DMS 273 treated with DMSO at 0.1 percent for 48 hours (cell line): ENCODE data around the gene CLRN1.
"Not testable (repeated sequence)": the region's sequence is repeated elsewhere in the genome, so short reads cannot be mapped to it uniquely, and the experiment has no call there.

Experiments used
- DNase-seq: peaks from one replicate; lab custom pipeline; 2025; lab: John Stamatoyannopoulos, UW

Gene CLRN1, protein sequence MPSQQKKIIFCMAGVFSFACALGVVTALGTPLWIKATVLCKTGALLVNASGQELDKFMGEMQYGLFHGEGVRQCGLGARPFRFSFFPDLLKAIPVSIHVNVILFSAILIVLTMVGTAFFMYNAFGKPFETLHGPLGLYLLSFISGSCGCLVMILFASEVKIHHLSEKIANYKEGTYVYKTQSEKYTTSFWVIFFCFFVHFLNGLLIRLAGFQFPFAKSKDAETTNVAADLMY

DNA sequence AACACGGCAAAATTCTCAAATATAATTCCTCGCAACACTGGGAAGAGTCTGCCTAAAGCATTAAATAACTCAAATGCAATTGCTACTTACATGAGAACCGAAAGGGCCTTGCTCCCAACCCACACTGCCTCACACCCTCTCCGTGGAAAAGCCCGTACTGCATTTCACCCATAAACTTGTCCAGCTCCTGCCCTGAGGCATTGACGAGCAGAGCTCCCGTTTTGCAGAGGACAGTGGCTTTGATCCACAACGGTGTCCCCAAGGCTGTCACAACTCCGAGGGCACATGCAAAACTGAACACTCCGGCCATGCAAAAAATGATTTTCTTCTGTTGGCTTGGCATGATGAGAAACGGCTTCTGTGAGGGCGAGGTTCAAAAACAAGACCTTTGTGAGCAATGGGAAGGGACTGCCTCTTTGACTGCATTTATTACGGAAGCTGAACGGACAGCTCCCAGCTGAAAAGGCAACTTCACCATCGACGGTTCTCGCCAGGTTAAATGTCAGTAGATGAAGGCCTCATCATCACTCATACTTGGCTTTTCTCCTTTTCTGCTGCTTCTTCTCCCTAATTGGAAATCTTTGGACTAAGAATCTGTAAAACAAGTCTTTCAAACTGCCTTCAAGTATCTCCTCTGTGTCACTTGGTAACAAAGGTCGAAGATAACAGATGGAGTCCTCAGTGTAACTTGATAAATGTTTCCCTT is at the start of gene CLRN1:
CLRN1 (minus strand) TSS at position 362 of the 706 bp plus-strand sequence; CDS start at position 343, 19 bp downstream.
- DNase-seq, result no peak

DNA sequence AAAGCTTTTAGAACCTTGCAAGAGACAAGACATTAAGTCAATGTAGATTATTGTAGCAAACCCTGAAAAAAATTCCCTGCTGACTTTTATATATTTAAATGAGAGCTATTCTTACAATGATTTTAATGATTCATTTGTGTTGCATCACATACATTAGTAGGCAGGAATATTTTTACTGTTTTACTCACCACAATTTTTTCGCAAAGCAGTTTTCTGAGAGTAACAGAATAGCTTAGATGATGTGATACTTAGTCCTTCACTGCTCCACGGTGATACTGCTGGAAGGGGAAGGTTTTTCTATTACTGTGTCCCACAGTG is 43.9 kb upstream of the CLRN1 start:
- DNase-seq, result no peak

DNA sequence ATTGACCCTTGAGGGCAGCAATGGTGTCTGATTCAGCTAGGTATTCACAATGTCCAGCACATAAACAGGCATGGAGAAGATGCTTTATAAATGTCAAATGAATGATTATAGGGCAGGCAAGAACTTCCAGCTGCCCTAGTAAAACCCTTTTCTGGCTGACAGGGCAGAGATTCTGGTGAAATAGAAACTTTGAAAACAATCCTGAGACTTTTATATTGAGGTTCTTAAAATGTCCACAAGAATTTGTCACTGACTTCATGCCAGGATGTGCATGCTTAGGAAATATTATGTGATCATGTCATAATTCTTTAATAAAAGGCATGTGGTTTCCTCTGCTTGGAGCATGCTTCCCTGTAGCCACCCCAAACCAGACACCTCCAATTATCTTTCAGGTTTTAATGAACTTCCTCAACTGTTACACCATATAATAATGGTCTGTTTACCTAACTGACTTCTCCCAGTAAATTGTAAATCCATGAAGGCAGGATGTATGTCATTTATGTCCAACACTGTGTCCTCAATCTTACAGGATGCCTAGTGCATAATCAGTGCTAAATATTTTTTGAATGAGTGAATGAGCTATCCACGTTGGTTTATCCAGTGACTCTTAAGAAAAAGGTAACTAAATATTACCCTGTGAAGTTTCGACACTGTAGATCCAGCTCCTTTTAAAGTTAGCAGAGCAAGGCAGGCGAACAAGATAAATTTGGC is 43.4 kb upstream of the CLRN1 start:
- DNase-seq, result no peak

DNA sequence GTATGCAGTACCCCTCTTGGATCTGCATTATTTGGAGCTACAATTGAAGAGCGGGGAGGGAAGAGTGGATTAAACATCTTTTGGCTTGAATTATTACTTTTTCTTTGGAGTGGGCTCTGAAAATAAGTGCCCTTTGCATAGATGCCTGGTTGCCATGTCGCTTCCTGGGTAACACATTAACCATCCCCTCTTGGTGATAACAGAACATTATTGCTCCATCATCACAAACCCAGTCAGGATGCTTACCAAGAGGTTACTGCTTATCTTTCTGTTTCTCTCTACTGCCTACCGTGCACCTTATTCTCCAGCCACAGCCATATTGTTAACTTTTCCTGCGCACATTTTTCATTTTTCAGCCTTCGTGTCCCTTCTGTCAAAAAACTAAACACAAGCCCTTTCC is 42.7 kb upstream of the CLRN1 start:
- no peak for DNase-seq

DNA sequence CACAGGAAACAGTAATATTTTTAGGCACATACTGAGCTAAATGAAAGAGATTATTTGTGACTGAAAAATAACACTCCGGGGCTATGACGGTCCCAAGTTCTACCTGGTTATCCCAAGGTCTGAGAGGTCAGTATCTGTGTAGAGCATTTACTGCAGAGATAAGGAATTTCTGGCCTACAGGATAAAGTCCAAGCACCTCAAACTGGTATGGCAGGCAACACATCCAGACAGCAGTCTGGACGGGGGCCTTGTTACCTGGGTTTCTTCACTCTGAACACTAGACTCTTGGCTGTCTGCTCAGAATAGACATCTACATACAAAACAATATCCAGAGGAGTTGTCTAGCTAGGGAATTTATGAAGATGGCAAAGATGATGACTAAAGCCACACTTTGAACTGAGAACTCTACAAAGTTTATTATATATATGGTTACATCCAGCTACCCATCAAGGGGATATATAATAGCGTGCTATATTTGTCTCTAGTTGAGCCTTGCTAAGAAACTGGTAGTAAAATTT is 42.0 kb upstream of the CLRN1 start:
- no peak for DNase-seq

DNA sequence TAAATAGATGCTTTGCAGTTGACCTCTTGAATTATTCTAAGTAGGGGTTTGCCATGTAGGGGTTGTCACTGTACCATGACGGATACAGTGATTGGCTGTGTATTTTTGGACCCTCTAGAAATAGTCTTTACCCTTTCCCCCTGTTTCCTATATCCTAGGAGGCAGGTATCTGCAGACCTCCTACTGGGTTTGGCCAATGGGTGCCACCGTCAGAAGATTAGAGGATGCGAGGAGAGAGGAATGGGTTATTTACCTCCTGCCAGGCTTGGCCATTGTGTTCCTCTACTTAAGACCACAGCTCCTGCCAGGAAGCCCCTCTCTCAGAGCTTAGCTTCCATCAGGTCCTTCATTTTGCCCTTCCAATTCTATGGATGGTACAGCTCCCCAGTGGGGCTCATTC is 40.2 kb upstream of the CLRN1 start:
- DNase-seq, result no peak

DNA sequence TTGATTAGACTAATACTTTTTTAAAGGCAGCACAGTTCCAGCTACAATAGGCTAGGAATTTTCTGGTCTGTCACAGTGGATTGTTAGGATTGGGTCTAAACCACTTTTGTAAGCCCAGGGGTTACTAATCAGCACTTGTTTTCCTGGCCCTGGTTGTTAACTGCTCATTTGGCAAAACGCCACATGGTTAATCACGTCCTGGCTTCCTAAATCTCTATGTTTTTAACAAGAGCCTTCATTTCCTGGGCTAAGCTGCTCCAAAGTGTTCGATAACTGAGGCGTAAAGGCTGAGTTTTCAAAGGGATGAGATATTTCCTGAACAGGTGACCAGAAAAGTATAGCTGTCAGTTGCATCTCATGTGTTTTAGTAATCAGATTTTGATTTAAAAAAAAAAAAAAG is 38.9 kb upstream of the CLRN1 start:
- no peak for DNase-seq

DNA sequence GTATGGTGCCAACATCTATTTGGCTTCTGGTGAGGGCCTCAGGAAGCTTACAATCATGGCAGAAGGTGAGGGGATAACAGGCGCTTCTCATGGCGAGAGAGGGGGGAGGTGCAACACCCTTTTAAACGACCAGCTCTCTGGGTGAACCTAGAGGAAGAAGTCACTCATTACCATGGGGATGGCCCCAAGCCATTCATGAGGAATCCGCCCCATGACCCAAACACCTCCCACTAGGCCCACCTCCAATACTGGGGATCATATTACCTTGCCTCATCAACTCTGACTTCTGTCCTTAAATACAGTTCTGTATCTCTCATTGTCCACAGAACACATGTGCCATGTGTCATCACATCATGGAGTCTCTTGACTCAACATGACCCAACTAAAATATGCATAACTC is 37.5 kb upstream of the CLRN1 start:
- no peak for DNase-seq

DNA sequence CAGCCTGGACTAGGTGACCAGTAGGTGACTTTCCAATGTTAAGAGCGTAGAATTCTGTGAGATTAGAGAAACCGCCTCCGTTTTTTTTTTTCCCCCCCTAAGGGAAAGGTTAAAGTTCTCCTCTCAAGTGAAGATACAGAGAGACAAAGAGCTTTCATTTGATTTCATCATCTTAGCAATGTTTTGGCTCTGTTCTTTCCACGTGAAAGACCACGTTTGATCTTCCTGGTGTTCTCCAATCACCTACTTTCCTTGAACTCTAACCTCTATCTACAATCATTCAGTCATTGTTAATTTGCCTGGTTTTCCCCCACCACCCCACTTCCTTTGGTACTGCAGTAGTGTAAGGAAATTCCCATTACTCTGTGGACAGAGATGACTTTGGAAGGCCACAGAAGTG is 36.9 kb upstream of the CLRN1 start:
- no peak for DNase-seq

DNA sequence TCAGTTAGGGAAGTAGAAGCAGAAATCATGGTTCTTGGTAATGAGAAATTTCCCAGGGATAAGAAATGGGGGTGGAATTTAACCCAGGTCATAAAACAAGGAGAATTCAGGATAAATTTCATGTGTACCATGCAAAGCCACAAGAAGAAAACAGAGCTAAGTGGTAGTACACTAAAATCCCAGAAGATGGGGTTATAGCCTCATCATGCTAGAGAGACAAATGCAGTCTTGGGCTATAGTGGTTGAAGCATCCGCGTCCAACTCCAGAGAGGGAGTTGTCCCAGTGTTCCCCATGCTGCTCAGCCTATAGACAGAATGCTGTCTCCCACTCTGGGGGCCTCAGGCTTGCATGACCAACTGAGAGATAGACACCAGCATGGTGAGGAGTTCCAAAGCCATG is 36.2 kb upstream of the CLRN1 start:
- no peak for DNase-seq

DNA sequence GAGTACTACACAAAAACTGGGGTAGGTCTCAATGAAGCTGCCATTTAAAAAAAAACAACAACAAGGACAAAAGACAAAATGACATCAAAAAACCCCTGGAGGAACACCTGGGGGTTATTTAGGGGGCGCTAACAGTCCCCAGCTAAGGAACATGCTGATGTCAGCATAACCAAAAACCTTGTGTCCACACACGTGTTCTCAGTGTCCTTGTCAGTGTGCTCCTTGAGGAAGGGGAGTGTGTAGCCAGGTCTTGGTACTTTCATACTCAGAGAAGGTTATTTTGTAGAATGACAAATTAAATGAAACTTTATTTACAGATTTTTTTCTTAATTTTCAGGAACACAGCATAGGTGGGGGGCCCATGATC is 31.2 kb upstream of the CLRN1 start:
- no peak for DNase-seq

DNA sequence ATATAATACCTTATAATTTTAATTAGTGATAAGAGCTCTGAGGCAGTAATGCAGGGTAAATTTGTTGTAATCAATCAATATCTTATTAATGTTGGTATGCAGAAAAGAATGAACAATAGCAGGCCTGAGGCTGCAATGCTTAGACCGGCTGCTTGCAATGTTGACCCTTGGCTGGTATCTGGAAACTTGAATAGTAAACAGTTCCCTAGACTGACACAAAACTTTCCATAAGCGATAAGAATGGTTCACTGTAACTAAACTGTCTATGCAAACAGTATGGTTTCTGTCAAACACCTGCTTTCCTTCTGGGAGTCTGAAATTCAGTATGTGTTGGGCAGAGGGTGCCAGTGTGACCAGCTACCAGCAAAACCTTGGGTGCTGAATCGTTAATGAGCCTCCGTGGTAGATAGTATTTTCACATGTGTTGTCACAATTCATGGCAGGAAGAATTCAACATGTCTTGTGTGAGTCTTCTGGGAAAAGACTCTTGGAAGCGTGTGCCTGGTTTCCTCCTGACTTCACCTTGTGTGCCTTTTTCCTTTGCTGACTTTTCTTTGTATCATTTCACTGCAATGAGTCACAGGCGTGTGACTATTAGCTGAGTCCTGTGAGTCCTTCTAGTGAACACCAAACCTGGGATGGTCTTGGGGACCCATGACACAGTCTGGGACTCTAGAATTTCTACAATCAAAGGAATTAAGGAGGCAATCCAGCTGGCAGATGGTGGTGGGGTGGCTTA is 30.7 kb upstream of the CLRN1 start:
- DNase-seq, result no peak

DNA sequence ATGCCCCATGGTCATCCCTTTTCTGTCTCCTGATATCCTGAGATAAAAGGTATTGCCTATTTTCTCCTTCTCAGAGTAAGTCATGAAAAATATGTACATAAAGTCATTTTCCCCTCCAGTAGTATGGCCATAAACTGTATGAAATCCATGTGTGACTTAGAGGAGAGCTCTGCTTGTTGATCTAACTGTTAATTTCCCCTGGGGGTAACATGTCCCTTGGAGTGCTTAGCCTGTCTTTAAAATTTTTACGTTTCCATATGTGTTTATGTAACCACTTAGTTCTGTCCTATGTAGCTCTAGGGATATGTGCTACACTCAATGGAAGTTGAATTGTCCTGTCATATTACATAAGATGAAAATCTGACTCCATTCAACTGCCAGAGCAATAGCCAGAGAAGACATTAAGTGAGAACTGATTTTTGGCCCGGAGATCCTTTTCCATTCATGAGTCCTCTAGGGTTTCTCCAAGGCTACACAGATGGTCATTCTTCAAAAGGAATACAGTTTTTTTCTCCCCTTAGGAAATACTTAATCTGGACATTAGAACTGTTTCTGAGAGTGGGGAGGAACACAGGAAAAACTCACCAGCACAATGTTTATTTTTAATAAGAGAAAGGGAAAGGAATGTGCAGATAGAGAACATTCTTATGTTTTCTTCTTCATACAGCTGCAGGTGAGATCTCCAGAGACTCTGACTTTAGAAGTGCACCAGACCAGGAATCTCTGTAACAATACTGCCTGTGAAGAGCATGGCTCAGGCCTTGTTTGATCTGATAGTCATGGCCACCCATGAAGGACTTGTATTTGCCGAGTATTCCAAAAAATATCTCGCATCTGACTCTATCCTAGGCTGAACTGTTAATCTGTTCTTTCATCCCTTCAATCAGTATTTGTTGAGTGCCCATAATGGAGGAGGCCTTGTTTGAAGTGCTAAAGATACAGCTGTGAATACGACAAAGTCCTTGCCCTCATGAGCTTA is 29.8 kb upstream of the CLRN1 start:
- DNase-seq, result no peak

DNA sequence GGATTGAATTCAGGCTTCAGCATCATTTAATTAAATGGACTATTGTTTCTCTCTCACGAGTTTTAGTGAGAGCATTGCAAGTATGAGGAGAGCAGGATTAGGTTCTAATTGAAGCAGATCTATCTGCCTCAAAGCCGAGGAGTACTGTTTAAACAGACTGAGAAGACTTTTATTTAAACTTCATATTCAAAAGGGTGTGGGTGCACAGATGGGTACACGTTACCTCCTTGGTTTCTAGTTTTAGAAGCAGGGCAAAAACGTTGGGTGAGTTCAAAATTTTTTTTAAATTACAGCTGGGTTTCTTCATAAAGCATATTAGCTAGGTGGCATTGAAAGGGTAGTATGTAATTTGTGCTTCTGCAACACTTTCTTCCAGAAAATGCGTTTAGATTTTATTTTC is 26.5 kb upstream of the CLRN1 start:
- no peak for DNase-seq

DNA sequence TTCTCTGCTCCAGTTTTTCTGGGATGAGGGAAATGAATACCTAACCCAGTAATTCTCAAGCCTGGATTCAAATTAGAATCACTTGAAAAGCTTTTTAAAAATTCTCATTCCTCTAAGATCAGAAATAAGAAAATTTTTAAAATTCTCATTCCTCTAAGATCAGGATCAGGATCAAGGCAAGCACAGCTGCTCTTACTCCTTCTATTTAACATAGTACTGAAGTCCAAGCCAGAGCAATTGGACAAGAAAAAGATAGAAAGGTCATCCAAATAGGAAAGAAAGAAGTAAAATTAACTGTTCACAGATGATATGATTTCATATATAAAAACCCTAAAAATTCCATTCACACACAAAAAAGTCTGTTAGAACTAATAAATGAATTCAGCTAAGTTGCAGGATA is 24.2 kb upstream of the CLRN1 start:
- DNase-seq, result no peak

DNA sequence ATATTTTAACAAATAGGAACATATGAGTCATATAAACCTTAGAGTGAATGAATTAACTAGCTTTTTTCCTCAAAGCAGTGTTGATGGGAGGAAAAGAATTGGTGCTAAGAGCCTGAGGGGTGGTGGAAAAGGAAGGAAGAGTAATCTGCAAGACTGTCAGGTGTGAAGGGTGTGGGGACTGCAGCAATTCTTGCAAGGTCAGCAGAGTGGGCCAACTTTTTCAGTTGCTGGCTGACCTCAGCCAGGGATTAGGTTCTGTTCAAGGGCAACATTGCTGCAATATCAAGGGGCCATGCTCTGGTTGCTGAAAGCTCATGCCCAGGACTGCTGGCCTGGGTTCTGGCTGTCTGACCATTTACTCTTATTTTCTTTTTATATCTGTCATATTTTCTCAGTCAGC is 23.0 kb upstream of the CLRN1 start:
- no peak for DNase-seq

DNA sequence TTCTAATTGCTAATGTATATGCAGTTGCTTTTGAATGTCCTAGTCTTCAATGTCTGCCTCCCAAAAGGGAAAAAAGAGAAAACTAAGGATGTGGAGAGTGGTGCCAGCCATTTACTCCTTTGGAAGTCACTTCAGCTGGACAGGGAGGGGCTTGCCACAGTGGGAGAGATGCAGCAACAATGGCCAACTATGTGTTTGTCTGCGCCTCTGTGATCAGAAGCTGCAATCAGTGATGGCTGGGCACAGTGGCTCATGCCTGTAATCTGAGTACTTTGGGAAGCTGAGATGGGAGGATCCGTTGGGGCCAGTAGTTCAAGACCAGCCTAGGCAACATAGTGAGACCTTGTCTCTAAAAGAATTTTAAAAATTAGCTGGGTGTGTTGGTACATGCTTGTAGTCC is 16.7 kb upstream of the CLRN1 start:
- DNase-seq, result no peak

DNA sequence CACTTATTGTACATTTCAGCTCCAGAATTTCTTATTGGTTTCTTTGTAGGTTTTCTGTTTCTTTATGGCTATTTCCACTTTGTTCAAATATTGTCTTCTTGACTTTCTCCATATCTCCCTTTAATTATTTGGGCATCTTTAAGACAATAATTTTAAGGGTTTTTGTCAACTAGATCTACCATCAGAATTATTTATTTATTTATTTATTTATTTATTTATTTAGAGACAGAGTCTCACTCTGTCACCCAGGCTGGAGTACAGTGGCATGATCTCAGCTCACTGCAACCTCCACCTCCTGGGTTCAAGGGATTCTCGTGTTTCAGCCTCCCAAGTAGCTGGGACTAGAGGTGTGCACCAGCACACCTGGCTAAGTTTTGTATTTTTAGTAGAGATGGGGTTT is 15.9 kb upstream of the CLRN1 start:
- DNase-seq, result not testable (repeated sequence)

DNA sequence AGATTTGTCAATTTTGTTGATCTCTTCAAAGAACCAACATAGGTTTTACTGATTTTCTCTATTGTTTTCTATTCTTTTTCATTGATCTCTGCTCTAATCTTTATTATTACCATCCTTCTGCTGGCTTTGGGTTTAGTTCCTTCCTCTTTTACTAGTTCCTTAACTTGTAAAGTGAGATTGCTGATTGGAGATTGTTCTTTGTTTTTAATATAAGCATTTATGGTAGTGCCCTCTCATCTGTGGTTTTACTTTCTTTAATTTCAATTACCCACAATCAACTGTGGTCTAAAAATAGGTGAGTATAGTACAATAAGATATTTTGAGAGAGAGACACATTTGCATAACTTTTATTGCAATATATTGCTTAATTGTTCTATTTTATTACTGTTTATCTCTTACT is 13.2 kb upstream of the CLRN1 start:
- DNase-seq, result no peak

DNA sequence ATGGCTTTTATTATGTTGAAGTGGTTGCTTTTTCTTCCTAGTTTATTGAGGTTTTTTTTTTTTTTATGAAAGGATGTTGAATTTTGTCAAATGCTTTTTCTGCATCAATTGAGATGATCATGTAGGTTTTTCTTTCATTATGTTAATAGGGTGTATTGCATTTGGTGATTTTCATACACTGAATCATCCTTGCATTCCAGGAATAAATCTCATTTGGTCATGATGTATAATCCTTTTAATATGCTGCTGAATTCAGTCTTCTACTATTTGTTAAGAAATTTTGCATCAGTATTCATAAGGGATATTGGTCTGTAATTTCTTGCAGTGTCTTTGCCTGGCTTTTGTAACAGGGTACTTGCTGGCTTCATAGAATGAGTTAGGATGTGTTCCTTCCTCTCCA is 11.5 kb upstream of the CLRN1 start:
- DNase-seq, result no peak

DNA sequence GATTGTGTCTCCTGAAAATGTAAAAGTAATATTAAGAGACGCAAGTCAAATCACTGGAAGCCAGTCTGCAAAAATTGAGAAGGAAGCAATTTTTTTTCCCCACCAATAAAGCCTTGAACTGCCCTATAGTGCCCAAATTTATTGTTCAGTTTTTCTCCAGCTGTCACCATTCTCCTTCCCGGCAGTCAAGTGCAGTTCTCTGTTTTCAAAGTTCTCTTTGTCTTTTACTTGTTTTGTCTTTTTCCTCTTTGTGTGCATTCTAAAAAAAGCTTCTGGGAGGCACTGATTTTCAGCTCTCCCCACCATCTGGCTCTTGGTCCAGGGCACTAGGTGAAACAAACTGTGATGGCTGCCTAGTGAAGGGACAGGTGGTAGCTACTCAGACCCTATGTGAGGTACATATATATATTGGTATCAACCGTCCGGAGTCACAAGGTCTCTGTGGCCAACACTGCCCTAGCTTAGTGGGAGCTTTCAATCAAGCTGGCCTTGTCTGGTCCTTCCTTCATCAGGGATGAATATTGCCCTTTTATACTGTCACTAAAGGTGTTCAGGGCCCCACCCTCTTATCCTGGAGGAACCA is 6.1 kb upstream of the CLRN1 start:
- no peak for DNase-seq
